Liver (tissue), 3 donors: ENCODE data around the gene CEP89.

ENCODE experiments used
- FOXA1 ChIP-seq: IDR thresholded peaks from 2 replicates; pipeline ENCODE4 v1.6.1; 2016; ENCODE audit warnings: antibody characterized with exemption
- FOXA2 ChIP-seq: IDR thresholded peaks from 2 replicates; pipeline ENCODE4 v1.6.1; 2016; ENCODE audit warnings: antibody characterized with exemption
- GABPA ChIP-seq, 2 donors: IDR thresholded peaks in 1 of 2; conservative IDR thresholded peaks in 1 of 2; 2 replicates each; pipeline ENCODE4 v1.6.1; 2016; ENCODE audit warnings: antibody characterized with exemption in 2 of 2, mild to moderate bottlenecking in 1 of 2, moderate library complexity in 1 of 2
- RAD21 ChIP-seq, 2 donors: IDR thresholded peaks; 2 replicates each; pipeline ENCODE4 v1.6.1; 2016; ENCODE audit warnings: antibody characterized with exemption in 2 of 2, mild to moderate bottlenecking in 2 of 2
- SP1 ChIP-seq: IDR thresholded peaks from 2 replicates; pipeline ENCODE4 v1.6.1; 2018; ENCODE audit warnings: antibody characterized with exemption, mild to moderate bottlenecking
- TAF1 ChIP-seq: conservative IDR thresholded peaks from 2 replicates; pipeline ENCODE4 v1.6.1; 2016; ENCODE audit warnings: antibody characterized with exemption, mild to moderate bottlenecking
- TF ChIP-seq, protein P1 (sequence below): fragments of 150-350 bp; IDR thresholded peaks from 2 replicates; pipeline ENCODE4 v1.5.1; 2017; ENCODE audit warnings: improper control_type of control experiment, low read depth, low read length; ENCODE audit not compliant: missing input control
- TF ChIP-seq, protein P2 (sequence below): IDR thresholded peaks from 2 replicates; pipeline ENCODE4 v1.6.1; 2016; ENCODE audit warnings: antibody characterized with exemption
- TF ChIP-seq, protein P3 (sequence below): IDR thresholded peaks from 2 replicates; pipeline ENCODE4 v1.6.1; 2016; ENCODE audit warnings: antibody characterized with exemption, mild to moderate bottlenecking
- TF ChIP-seq, protein P4 (sequence below): IDR thresholded peaks from 2 replicates; pipeline ENCODE4 v1.6.1; 2016; ENCODE audit warnings: antibody characterized with exemption
- TF ChIP-seq, protein P5 (sequence below): IDR thresholded peaks from 2 replicates; pipeline ENCODE4 v1.6.1; 2016; ENCODE audit warnings: antibody characterized with exemption
- donor health status: healthy.
- donor health status: healthy.

DNA sequence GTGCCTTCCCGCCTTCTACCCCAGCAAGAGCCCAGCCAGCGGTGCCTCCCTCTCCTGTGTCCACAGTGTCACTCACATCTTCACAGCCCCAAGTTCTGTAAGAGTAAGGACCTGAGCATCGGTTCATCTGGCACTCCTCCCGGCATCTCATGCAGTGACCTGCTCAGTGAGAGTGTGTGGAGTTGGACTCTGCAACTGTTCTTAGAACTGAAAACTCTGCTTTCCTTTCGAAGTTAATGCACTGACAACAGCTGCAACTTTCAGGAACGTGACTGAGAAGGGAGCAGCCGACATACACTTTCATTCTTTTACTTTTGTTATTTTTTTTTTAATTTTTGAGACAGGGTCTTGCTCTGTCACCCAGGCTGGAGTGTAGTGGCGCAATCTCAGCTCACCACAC is 41.2 kb downstream of the CEP89 start:
- TF ChIP-seq, protein P1, sequence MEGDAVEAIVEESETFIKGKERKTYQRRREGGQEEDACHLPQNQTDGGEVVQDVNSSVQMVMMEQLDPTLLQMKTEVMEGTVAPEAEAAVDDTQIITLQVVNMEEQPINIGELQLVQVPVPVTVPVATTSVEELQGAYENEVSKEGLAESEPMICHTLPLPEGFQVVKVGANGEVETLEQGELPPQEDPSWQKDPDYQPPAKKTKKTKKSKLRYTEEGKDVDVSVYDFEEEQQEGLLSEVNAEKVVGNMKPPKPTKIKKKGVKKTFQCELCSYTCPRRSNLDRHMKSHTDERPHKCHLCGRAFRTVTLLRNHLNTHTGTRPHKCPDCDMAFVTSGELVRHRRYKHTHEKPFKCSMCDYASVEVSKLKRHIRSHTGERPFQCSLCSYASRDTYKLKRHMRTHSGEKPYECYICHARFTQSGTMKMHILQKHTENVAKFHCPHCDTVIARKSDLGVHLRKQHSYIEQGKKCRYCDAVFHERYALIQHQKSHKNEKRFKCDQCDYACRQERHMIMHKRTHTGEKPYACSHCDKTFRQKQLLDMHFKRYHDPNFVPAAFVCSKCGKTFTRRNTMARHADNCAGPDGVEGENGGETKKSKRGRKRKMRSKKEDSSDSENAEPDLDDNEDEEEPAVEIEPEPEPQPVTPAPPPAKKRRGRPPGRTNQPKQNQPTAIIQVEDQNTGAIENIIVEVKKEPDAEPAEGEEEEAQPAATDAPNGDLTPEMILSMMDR: no peak
- TF ChIP-seq, protein P2, sequence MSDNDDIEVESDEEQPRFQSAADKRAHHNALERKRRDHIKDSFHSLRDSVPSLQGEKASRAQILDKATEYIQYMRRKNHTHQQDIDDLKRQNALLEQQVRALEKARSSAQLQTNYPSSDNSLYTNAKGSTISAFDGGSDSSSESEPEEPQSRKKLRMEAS: no peak
- TF ChIP-seq, protein P3, sequence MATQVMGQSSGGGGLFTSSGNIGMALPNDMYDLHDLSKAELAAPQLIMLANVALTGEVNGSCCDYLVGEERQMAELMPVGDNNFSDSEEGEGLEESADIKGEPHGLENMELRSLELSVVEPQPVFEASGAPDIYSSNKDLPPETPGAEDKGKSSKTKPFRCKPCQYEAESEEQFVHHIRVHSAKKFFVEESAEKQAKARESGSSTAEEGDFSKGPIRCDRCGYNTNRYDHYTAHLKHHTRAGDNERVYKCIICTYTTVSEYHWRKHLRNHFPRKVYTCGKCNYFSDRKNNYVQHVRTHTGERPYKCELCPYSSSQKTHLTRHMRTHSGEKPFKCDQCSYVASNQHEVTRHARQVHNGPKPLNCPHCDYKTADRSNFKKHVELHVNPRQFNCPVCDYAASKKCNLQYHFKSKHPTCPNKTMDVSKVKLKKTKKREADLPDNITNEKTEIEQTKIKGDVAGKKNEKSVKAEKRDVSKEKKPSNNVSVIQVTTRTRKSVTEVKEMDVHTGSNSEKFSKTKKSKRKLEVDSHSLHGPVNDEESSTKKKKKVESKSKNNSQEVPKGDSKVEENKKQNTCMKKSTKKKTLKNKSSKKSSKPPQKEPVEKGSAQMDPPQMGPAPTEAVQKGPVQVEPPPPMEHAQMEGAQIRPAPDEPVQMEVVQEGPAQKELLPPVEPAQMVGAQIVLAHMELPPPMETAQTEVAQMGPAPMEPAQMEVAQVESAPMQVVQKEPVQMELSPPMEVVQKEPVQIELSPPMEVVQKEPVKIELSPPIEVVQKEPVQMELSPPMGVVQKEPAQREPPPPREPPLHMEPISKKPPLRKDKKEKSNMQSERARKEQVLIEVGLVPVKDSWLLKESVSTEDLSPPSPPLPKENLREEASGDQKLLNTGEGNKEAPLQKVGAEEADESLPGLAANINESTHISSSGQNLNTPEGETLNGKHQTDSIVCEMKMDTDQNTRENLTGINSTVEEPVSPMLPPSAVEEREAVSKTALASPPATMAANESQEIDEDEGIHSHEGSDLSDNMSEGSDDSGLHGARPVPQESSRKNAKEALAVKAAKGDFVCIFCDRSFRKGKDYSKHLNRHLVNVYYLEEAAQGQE: no peak
- TF ChIP-seq SP1 (no peak), FOXA2 (no peak), FOXA1 (no peak), TAF1 (no peak), RAD21 (IDR thresholded peaks at IDR 0.05) (no peak), GABPA (IDR thresholded peaks at IDR 0.05 in 1 of 2, conservative IDR thresholded peaks at IDR 0.05 in 1 of 2) (no peak)
- TF ChIP-seq, protein P4, sequence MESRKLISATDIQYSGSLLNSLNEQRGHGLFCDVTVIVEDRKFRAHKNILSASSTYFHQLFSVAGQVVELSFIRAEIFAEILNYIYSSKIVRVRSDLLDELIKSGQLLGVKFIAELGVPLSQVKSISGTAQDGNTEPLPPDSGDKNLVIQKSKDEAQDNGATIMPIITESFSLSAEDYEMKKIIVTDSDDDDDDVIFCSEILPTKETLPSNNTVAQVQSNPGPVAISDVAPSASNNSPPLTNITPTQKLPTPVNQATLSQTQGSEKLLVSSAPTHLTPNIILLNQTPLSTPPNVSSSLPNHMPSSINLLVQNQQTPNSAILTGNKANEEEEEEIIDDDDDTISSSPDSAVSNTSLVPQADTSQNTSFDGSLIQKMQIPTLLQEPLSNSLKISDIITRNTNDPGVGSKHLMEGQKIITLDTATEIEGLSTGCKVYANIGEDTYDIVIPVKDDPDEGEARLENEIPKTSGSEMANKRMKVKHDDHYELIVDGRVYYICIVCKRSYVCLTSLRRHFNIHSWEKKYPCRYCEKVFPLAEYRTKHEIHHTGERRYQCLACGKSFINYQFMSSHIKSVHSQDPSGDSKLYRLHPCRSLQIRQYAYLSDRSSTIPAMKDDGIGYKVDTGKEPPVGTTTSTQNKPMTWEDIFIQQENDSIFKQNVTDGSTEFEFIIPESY: no peak
- TF ChIP-seq, protein P5, sequence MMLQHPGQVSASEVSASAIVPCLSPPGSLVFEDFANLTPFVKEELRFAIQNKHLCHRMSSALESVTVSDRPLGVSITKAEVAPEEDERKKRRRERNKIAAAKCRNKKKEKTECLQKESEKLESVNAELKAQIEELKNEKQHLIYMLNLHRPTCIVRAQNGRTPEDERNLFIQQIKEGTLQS: no peak
